Activated naive CD8-positive, alpha-beta T cell (primary cell): ENCODE measurements around the gene AP1M1.
A peak's percentile ranks its signal among the peaks of the same experiment; 100 is the strongest.
"Not testable (repeated sequence)": the region's sequence is repeated elsewhere in the genome, so short reads cannot be mapped to it uniquely, and the experiment has no call there.

Experiments
- H3K27ac Mint-ChIP-seq: one replicate; pipeline ENCODE4 v1.8.0; 2021; ENCODE audit warnings: mixed read lengths
- H3K27me3 Mint-ChIP-seq: one replicate; pipeline ENCODE4 v1.8.0; 2021; ENCODE audit warnings: mixed read lengths
- H3K36me3 Mint-ChIP-seq: one replicate; pipeline ENCODE4 v1.8.0; 2021; ENCODE audit warnings: mixed read lengths
- H3K4me1 Mint-ChIP-seq: one replicate; pipeline ENCODE4 v1.8.0; 2021; ENCODE audit warnings: low read depth, mixed read lengths
- H3K4me3 Mint-ChIP-seq: one replicate; pipeline ENCODE4 v1.8.0; 2021; ENCODE audit warnings: mild to moderate bottlenecking, mixed read lengths
- H3K9me3 Mint-ChIP-seq: one replicate; pipeline ENCODE4 v1.8.0; 2021; ENCODE audit warnings: low read depth, mixed read lengths

The AP1M1 gene

GRCh38 chr19:16266586-16266942 lies 68.9 kb downstream of the AP1M1 start:
- Mint-ChIP-seq H3K4me1 (peaks cover 52% of the 10 kb centered on the region), H3K4me3 (peak overlapping the region; percentile 61), H3K36me3 (no peaks in the 10 kb centered on the region), H3K27ac (peak overlapping the region; percentile 35), H3K27me3 (no peaks in the 10 kb centered on the region), H3K9me3 (no peaks in the 10 kb centered on the region)

GRCh38 chr19:16268676-16269319 lies 71.1 kb downstream of the AP1M1 start:
- no peaks in the 10 kb centered on the region for H3K9me3 Mint-ChIP-seq
- H3K27me3 Mint-ChIP-seq = no peaks in the 10 kb centered on the region
- no peaks in the 10 kb centered on the region for H3K36me3 Mint-ChIP-seq
- H3K4me3 Mint-ChIP-seq = peak overlapping the region; percentile 35
- H3K27ac Mint-ChIP-seq = no peak overlapping the region
- H3K4me1 Mint-ChIP-seq = peaks cover 36% of the 10 kb centered on the region

- Mint-ChIP-seq H3K27ac (no peak overlapping the region), H3K27me3 (no peaks in the 10 kb centered on the region), H3K9me3 (no peaks in the 10 kb centered on the region), H3K4me1 (peaks cover 14% of the 10 kb centered on the region), H3K36me3 (no peaks in the 10 kb centered on the region), H3K4me3 (no peak overlapping the region)
Observed at GRCh38 chr19:16272945-16273344, 75.2 kb downstream of the AP1M1 start.

- Mint-ChIP-seq H3K4me3 (no peak overlapping the region), H3K27me3 (no peaks in the 10 kb centered on the region), H3K36me3 (no peaks in the 10 kb centered on the region), H3K9me3 (no peaks in the 10 kb centered on the region), H3K27ac (no peak overlapping the region), H3K4me1 (peaks cover 8% of the 10 kb centered on the region)
Observed at GRCh38 chr19:16274447-16274846, 76.7 kb downstream of the AP1M1 start.

GRCh38 chr19:16280306-16280705 lies 82.6 kb downstream of the AP1M1 start:
- H3K36me3 Mint-ChIP-seq = no peaks in the 10 kb centered on the region
- no peaks in the 10 kb centered on the region for H3K9me3 Mint-ChIP-seq
- H3K27me3 Mint-ChIP-seq = no peaks in the 10 kb centered on the region
- peaks cover 30% of the 10 kb centered on the region for H3K4me1 Mint-ChIP-seq
- no peak overlapping the region for H3K27ac Mint-ChIP-seq
- no peak overlapping the region for H3K4me3 Mint-ChIP-seq

- Mint-ChIP-seq H3K4me1 (peaks cover 39% of the 10 kb centered on the region), H3K4me3 (no peak overlapping the region), H3K36me3 (no peaks in the 10 kb centered on the region), H3K27ac (no peak overlapping the region), H3K27me3 (no peaks in the 10 kb centered on the region), H3K9me3 (no peaks in the 10 kb centered on the region)
Observed at GRCh38 chr19:16281743-16282142, 84.0 kb downstream of the AP1M1 start.

GRCh38 chr19:16283210-16284061 lies 85.7 kb downstream of the AP1M1 start:
- Mint-ChIP-seq H3K9me3 (no peaks in the 10 kb centered on the region), H3K4me1 (peaks cover 45% of the 10 kb centered on the region), H3K4me3 (peak overlapping the region; percentile 67), H3K27me3 (no peaks in the 10 kb centered on the region), H3K27ac (peak overlapping the region; percentile 66), H3K36me3 (no peaks in the 10 kb centered on the region)

- H3K36me3 Mint-ChIP-seq = no peaks in the 10 kb centered on the region
- H3K9me3 Mint-ChIP-seq = no peaks in the 10 kb centered on the region
- H3K27me3 Mint-ChIP-seq = no peaks in the 10 kb centered on the region
- H3K4me3 Mint-ChIP-seq = no peak overlapping the region
- H3K27ac Mint-ChIP-seq = no peak overlapping the region
- H3K4me1 Mint-ChIP-seq = peaks cover 47% of the 10 kb centered on the region
Observed at GRCh38 chr19:16284505-16284904, 86.8 kb downstream of the AP1M1 start.

GRCh38 chr19:16285079-16285478 lies 87.4 kb downstream of the AP1M1 start:
- H3K9me3 Mint-ChIP-seq, H3K27ac Mint-ChIP-seq, H3K36me3 Mint-ChIP-seq, H3K27me3 Mint-ChIP-seq: not testable (repeated sequence)
- H3K4me1 Mint-ChIP-seq = peaks cover 47% of the 10 kb centered on the region
- H3K4me3 Mint-ChIP-seq = peak overlapping the region; percentile 18

- Mint-ChIP-seq H3K4me3 (no peak overlapping the region), H3K27me3 (no peaks in the 10 kb centered on the region), H3K9me3 (no peaks in the 10 kb centered on the region), H3K36me3 (no peaks in the 10 kb centered on the region), H3K4me1 (peaks cover 47% of the 10 kb centered on the region), H3K27ac (no peak overlapping the region)
Observed at GRCh38 chr19:16285769-16286498, 88.2 kb downstream of the AP1M1 start.

GRCh38 chr19:16288544-16288943 lies 90.8 kb downstream of the AP1M1 start:
- H3K4me1 Mint-ChIP-seq = peaks cover 36% of the 10 kb centered on the region
- H3K27ac Mint-ChIP-seq = no peak overlapping the region
- H3K27me3 Mint-ChIP-seq = no peaks in the 10 kb centered on the region
- H3K4me3 Mint-ChIP-seq = no peak overlapping the region
- H3K36me3 Mint-ChIP-seq = no peaks in the 10 kb centered on the region
- no peaks in the 10 kb centered on the region for H3K9me3 Mint-ChIP-seq

GRCh38 chr19:16289594-16289993 lies 91.9 kb downstream of the AP1M1 start:
- no peaks in the 10 kb centered on the region for H3K27me3 Mint-ChIP-seq
- H3K27ac Mint-ChIP-seq = no peak overlapping the region
- no peak overlapping the region for H3K4me3 Mint-ChIP-seq
- H3K36me3 Mint-ChIP-seq = no peaks in the 10 kb centered on the region
- peaks cover 28% of the 10 kb centered on the region for H3K4me1 Mint-ChIP-seq
- H3K9me3 Mint-ChIP-seq = no peaks in the 10 kb centered on the region

GRCh38 chr19:16290692-16291091 lies 93.0 kb downstream of the AP1M1 start:
- Mint-ChIP-seq H3K27me3 (no peaks in the 10 kb centered on the region), H3K36me3 (no peaks in the 10 kb centered on the region), H3K9me3 (no peaks in the 10 kb centered on the region), H3K4me1 (peaks cover 21% of the 10 kb centered on the region), H3K4me3 (no peak overlapping the region), H3K27ac (no peak overlapping the region)

- Mint-ChIP-seq H3K4me1 (peaks cover 7% of the 10 kb centered on the region), H3K27me3 (no peaks in the 10 kb centered on the region), H3K4me3 (no peak overlapping the region), H3K36me3 (no peaks in the 10 kb centered on the region), H3K9me3 (no peaks in the 10 kb centered on the region), H3K27ac (no peak overlapping the region)
Observed at GRCh38 chr19:16293118-16294091, 95.7 kb downstream of the AP1M1 start.
